ENCODE measurements around the gene PSMD2.
"Not testable (repeated sequence)": the region's sequence is repeated elsewhere in the genome, so short reads cannot be mapped to it uniquely, and the experiment has no call there.

The PSMD2 gene

DNA sequence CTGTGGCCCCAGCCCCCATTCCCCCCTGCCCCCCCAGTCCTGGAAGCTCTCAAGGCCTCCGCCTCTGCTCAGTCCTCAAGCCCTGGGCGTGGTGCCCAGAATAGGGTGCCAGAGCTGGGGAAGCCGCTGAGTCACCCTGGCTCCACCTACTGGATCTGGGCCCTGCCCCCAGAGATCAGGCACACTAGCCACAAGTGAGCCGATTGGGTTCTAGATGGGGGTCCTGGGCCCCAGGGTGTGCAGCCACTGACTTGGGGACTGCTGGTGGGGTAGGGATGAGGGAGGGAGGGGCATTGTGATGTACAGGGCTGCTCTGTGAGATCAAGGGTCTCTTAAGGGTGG is 21.0 kb downstream of the PSMD2 start:
- peak; percentile 90 for DNase-seq

DNA sequence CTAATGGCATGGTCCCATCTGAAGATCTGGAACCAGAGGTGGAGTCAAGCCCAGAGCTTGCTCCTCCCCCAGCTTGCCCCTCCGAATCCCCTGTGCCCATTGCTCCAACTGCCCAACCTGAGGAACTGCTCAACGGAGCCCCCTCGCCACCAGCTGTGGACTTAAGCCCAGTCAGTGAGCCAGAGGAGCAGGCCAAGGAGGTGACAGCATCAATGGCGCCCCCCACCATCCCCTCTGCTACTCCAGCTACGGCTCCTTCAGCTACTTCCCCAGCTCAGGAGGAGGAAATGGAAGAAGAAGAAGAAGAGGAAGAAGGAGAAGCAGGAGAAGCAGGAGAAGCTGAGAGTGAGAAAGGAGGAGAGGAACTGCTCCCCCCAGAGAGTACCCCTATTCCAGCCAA is 22.6 kb downstream of the PSMD2 start:
- DNase-seq = no peak

DNA sequence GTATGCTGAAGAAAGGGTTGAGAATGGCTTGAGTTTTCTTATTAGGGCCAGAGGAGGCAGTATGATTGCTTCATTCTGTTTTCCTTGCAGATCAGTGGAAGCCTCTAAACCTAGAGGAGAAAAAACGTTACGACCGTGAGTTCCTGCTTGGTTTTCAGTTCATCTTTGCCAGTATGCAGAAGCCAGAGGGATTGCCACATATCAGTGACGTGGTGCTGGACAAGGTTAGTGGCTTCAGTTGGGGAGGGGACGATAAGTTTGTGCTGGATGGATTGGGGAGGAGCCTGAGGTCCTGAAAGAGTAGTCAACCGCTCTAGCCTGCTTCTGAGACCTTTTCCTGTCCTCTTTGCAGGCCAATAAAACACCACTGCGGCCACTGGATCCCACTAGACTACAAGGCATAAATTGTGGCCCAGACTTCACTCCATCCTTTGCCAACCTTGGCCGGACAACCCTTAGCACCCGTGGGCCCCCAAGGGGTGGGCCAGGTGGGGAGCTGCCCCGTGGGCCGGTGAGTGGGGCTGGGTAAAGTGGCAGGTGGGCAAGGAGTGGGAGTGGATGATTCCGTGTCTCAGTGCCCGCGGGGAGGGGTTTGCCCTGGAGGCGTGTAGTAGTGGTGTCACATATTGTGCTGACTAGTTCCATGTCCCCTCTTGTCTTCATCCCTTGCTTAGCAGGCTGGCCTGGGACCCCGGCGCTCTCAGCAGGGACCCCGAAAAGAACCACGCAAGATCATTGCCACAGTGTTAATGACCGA is 23.9 kb downstream of the PSMD2 start:
- DNase-seq = no peak

DNA sequence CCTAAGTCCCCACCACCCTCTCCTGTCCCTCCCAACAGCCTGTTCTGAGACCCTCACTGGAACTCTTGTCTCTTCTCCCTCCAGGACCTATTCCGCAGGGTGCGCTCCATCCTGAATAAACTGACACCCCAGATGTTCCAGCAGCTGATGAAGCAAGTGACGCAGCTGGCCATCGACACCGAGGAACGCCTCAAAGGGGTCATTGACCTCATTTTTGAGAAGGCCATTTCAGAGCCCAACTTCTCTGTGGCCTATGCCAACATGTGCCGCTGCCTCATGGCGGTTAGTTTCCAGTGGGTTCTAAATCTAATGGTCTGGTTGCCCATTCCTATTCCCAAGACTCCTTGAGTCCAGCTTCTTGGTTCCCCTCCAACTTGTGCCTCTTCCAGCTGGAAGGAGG is 24.7 kb downstream of the PSMD2 start:
- DNase-seq = no peak

DNA sequence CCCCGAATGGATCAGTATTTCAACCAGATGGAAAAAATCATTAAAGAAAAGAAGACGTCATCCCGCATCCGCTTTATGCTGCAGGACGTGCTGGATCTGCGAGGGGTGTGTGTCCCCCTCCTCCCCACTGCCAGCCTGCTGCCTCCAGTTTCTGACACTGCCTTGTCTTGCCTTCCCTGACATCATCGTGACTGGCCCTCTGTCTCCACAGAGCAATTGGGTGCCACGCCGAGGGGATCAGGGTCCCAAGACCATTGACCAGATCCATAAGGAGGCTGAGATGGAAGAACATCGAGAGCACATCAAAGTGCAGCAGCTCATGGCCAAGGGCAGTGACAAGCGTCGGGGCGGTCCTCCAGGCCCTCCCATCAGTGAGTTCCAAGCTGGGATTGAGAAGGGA is 26.2 kb downstream of the PSMD2 start:
- no peak for DNase-seq

DNA sequence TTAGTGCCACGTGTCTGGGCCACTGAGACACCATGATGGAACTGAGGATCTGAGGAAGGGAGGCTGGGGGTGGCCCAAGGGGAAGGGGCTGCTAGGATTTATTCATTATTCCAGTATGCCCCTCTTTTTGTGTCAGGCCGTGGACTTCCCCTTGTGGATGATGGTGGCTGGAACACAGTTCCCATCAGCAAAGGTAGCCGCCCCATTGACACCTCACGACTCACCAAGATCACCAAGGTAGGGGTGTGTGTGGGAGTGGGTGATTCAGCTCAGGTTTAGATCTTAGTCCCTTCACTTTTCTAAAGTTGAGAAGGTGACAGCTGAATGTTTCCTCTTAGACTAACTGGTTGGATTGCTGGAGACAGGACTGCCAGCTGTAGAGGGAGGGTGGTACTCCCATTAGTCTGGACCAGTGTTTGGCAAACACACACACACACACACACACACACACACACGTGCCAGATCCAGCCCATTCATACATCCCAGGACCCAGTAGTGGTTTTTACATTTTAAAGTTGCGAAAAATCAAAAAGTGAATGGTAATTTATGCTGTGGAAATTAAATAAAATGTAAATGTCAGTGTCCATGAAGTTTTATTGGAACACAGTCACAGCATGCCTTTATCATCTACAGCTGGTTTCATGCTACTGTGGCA is 26.8 kb downstream of the PSMD2 start:
- DNase-seq = no peak

DNA sequence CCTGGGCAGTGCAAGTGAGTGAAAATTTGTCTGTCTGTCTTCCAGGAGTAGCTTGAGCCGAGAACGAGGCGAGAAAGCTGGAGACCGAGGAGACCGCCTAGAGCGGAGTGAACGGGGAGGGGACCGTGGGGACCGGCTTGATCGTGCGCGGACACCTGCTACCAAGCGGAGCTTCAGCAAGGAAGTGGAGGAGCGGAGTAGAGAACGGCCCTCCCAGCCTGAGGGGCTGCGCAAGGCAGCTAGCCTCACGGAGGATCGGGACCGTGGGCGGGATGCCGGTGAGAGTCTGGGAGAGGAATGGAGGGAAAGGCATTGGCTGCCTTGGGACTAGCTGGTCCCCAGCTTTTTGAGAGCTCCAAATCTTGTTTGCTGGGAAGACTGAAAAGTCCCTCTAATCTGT is 28.1 kb downstream of the PSMD2 start:
- no peak for DNase-seq

DNA sequence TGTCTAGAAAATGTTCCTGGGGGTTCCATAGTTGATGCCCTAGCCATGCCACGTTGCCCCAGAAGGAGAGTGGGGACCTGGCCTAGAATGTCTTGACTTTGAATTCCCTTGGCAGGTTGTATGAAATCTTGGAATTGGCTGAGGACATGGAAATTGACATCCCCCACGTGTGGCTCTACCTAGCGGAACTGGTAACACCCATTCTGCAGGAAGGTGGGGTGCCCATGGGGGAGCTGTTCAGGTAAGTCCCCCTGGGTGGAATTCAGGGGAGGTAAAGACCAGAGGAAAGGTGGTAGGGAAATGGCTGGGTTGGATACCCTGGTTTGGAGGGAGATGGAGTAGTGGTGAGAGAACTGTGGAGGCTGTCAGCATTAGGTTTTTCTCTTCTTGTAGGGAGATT is 29.5 kb downstream of the PSMD2 start:
- DNase-seq = no peak

DNA sequence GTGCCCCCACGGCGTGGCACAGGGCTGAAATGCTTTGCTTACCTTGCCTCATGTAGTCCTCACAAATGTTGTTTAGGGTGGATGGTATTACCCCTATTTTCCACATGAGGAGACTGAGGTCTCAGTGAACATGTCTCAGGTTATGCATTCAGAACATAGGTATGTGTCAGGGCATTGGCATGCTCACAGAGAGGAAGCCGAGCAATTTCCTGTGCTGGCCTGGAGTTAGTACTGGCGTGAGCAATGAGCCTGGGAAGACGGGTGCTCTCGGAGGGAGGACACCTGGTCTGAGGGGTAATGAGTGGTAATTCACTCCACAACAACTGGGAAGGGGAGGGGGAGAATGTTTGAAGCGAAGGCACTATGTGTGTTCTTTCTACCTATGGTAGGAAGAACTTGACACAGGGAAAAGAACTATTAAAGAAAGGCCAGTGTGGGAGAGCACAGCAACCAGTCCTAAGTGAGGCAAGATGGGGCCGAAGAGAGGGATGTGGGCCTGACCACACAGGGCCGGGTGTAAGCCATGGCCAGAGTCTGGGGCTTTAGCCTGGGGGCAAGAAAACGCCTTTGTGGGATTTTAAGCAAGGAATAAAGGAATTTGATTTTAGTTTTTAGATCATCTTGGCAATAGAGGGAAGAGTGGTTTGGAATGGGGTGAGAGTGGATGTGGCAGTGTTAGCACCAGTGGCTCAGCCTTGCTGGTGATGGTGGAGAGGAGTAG is 33.5 kb downstream of the PSMD2 start:
- no peak for DNase-seq

DNA sequence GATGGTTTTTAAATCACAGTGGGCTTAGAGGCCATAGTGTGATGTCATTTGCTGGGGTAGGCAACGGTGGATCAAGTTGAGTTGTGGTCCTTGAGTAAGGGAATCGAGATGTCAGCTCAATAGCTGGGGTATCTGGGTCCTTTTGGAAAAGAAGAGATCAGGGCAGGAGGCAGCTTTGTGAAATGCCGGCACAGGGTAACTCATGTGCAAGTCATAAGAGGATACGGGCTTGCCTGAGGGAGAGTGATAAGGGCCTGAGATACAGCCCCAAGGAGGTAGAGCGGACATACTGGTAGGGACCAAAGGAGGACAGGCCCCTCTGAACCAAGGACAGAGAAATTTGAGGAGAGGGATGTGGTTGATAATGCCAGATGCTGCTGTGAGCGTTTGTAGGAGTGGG is 34.1 kb downstream of the PSMD2 start:
- DNase-seq = no peak

DNA sequence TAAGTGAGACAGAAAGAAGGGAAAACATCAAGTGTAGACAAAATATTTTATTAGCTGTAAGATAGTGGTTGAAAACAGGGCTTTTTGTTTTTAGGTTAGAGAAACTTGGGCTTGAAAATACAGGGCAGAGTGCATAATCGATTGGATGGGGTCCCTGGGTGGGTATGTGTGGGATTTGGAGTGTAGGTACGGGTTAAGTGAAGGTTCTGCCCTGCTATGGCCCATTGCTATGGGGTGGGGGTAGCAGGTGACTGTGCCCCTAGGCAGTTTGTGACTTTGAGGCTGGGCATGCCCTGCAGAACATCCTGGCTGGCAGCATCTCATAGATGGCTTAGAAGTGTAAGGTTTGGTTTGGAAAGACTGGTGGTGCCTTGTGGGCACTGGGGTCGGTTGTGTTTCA is 34.7 kb downstream of the PSMD2 start:
- no peak for DNase-seq

DNA sequence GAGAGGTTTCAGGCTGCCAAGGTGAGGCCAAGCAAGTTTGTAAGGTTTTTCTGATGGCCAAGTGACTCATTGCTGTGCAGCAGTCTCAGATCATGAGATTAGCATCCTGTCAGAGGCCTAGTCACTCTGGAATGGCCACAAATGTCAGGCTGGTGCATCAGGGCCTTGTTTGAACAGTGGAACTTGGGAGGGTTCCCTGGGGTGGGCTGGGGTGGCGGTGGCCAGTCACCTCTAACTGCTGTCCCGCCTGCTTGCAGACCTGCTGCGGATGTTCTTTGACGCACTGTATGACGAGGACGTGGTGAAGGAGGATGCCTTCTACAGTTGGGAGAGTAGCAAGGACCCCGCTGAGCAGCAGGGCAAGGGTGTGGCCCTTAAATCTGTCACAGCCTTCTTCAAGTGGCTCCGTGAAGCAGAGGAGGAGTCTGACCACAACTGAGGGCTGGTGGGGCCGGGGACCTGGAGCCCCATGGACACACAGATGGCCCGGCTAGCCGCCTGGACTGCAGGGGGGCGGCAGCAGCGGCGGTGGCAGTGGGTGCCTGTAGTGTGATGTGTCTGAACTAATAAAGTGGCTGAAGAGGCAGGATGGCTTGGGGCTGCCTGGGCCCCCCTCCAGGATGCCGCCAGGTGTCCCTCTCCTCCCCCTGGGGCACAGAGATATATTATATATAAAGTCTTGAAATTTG is 35.6 kb downstream of the PSMD2 start:
- no peak for DNase-seq

DNA sequence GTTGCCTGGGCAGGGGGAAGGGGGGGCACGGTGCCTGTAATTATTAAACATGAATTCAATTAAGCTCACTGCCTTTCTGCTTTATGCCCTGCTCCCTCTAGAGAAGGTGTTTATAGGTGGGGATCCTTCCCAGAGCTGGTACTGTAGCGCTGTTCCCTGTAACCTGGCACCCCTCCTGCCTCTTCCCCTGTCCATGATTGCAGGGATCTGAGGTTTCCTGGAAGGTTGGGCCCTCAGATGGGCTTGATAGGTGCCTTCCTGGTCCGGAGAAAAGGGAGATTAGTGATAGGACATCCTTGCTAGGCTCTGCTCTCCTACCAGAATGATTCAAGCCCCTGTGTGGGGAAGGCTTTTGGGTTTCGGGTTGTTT is 36.2 kb downstream of the PSMD2 start:
- no peak for DNase-seq

DNA sequence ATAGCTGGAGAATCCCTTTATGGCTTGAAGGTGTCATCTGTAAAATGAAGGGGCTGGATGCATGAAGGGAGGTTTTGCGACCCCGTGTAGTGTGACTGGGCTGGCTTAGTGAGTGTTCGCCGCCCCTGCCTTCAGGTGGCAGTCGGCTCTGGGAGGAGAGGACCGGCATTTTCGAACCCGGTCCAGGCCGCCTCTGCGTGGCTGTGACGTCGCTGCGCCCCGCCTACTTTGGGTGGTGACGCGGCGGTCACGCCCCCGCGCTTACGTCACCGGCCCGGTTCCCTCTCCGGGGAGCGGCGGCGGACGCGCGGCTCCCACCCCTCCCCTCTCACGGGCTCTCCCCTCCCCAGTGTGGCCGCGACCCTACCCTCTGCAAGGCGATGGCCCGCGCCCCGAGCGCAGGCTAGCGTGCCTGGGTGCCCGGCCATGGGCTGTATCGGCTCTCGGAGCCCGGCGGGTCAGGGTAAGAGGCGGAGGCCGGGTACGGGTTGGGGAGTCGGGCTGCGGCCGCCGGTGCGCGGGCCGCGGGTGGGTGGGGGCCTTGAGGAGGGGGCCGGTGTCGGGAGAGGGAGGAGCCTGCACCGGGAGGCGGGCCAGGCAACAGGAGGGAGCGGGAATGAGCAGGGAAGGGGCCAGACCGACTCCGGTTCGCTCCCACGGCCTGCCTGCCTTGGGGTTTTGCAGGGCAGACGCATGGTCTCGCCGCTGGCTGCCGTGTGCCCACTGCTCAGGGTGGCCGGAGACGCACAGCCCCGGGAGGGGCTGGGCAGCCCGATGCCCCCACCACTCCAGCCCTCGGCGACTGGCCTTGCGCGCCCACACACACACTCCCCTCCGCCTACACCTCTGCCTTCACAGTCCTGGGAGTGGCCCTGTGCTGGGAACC is 36.9 kb downstream of the PSMD2 start:
- peak; percentile 92 for DNase-seq

DNA sequence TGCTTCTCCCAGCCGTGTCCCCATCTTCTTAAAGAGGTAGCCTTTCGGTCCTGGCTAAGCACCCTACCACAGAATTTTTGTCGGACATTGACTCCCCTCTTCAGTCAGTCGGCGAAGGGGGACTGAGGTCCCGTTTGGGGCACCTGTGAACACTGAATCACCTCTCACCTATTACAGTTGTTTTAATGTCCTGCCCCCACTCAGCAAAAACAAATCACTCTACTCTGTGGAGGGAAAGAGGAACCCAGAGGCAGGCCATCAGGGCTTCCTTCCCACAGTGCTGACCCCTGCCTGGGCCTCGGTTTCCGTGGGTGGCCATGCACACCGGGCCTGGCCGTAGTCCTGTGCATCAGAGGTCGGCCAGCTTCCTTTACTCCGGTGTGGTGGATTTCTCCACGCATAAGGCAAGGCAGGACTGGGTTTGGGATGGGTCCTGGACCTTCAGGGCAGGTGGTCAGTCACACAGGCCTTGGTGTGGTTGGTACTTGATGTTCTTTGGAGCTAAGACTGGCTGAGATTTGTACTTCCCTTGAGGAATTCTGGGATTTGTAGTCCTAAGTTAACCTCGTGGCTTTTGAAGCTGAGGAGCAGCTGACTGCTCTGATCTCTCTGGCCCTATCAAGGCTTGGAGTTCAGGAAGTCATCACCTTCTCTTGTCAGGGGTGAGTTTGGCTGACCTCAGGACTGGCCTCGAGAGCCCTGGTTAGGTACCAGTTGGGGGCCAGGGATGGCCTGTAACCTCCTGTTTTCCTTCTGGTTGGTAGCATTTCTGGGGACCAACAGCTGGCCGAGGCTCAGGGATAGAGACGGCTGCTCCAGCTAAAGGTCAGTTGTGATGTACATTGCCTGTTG is 37.7 kb downstream of the PSMD2 start:
- peak; percentile 60 for DNase-seq

DNA sequence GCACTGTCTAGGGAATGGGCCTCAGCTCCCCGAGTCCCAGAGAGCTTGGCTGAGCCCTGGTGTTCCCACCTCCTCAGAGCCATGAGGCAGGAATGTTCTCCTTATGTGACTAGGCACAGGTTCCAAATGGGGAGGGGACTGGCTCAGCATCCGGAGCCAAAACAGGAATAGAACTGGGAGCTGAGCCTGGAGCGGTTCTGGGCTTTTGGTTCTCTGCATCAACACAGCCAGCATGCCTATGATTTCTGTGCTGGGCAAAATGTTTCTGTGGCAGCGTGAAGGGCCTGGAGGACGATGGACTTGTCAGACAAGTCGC is 38.3 kb downstream of the PSMD2 start, which contains the start of gene FAM131A:
FAM131A (plus strand) TSS at position 202 of the 316 bp plus-strand sequence; CDS start at position 233, 31 bp downstream.
- peak; percentile 85 for DNase-seq

DNA sequence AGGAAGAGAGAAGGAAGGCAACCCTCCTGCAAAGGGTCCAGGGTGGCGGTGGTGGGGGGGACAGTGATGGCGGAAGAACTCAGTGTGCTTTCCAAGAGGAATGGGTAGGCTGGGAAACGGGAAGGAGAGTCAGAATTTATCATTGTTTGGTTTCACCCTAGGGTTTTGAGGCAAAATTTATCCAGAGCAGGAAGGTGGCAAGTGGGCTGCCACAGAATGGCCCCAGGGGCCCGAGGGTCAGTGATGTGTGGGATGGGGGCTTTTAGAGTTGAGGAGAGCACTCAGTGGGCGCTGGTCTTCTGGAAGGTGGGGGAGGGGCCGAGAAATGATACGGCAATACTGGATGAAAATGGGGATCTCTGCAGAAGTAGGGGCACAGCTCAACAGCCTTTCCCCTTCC is 38.9 kb downstream of the PSMD2 start:
- DNase-seq = no peak

DNA sequence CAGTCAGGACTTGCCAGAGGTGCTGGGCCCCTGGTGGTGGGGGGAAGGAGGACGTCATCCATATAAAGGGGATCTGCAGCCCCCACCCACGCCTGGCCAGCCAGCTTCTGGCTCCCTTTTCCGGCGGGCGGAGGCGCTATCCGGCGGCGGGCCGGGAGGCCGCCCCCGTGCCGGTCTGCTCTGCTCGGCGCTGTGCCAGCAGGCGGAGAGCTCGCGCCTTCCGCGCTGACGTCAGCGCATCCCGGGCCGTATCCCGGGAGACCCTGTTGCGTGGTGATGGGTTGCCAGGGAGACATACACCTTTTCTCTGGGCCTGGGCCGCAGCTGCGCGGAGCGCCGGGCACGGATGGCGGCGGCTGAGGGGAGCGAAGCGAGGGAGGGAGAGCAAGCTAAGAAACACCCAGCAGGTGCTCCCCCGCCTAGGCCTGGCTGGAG is 39.5 kb downstream of the PSMD2 start:
- DNase-seq = peak; percentile 91

DNA sequence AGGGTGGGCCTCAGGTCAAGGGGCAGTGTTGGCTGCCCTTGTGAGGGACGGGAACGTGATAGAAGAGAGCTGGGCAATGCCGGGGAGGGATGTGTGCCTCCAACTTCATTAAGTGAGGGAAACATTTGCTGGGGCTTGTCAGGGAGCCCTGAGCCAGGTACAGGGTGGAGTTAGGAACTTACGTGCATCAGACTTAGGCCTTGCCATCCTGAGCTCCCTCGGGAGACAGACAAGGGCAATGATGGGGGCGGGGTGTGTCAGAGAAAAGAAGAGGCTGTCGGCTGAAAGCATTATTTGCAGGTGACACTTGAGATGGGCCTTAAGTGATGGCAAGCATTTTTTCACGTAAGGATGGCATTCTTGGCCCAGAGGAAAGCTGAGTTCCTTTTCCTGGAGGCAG is 40.0 kb downstream of the PSMD2 start:
- no peak for DNase-seq

DNA sequence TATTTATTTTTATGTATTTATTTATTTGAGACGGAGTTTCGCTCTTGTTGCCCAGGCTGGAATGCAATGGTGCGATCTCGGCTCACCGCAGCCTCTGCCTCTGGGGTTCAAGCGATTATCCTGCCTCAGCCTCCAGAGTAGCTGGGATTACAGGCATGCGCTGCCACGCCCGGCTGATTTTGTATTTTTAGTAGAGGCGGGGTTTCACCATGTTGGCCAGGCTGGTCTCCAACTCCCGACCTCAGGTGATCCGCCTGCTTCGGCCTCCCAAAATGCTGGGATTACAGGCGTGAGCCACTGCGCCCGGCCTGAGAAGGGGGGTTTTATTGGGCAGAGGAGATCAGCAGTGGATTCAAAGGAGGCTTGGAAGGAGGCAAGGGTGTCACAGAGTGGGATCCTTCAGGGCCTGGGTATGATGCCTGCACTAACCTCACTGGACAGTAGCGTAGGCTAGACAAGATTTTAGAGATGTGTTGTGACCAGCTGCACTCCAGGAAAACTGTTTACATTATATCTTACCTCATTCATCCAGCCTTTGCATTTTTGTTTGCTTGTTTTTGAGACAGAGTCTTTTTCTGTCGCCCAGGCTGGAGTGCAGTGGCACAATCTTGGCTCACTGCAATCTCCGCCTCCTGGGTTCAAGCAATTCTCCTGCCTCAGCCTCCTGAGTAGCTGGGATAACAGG is 40.6 kb downstream of the PSMD2 start:
- DNase-seq = not testable (repeated sequence)

DNA sequence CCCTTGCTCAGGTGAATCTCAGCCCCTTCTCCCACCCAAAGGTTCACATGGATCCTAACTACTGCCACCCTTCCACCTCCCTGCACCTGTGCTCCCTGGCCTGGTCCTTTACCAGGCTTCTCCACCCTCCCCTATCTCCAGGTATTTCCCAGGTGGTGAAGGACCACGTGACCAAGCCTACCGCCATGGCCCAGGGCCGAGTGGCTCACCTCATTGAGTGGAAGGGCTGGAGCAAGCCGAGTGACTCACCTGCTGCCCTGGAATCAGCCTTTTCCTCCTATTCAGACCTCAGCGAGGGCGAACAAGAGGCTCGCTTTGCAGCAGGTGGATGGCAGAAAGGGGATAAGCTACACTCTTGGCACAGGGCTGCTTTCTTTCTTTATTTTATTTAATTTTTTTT is 42.9 kb downstream of the PSMD2 start:
- no peak for DNase-seq

Measured in left hindlimb (tissue), 1 donor.